H1 (cell line): ENCODE results near the gene WFDC8.

Source experiments
- CBX5 ChIP-seq: fragments of 300-800, 300-1000 bp; sonication (generic); IDR thresholded peaks from 2 replicates; pipeline ENCODE4 v1.7.1; 2016; ENCODE audit warnings: antibody characterized with exemption, low read length, low read depth
- POLR2A ChIP-seq, 2 experiments: IDR thresholded peaks; 1 replicate in 1 of 2; 2 replicates in 1 of 2; pipeline ENCODE4 v1.6.1; 2011; ENCODE audit warnings: low read depth in 2 of 2, low read length in 2 of 2, mild to moderate bottlenecking in 2 of 2; ENCODE audit errors: control extremely low read depth in 1 of 2
- TAF1 ChIP-seq: IDR thresholded peaks from 2 replicates; pipeline ENCODE4 v1.6.1; 2011; ENCODE audit warnings: mild to moderate bottlenecking, low read depth, low read length
- TF ChIP-seq, protein P1 (sequence below), 3 experiments: IDR thresholded peaks; 1 replicate in 2 of 3; 2 replicates in 1 of 3; pipeline versions ENCODE4 v1.5.1 to v1.6.1; 2011; ENCODE audit warnings: low read length in 3 of 3, mild to moderate bottlenecking in 3 of 3, inconsistent platforms in 2 of 3, low read depth in 1 of 3, moderate library complexity in 1 of 3; ENCODE audit not compliant: insufficient read depth in 1 of 3; ENCODE audit errors: control extremely low read depth in 1 of 3

DNA sequence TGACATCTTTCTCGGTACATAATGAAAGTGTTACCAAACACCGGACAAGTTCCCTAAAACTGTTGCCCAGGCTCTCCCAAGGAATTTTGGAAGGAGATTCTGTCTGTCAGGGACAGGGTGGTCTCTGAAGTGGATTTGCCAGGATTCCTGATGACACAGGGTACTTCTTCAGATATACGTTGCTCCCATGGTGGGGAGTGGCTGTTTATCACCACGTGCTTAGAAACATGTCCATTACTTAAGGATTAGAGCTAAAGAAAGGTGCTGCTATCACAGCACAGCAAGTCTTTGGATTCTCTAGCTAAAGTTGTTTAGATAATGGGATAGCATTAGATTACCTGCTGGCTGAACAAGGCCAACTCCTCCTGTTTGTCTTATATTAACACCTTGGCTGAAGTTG, 70.0 kb downstream of the WFDC8 start:
- no peak for TF ChIP-seq POLR2A (IDR thresholded peaks at IDR 0.05; ENCODE audit: control extremely low read depth in 1 of 2, low read depth in 2 of 2, low read length in 2 of 2)
- TF ChIP-seq TAF1 = no peak
- TF ChIP-seq, protein P1, sequence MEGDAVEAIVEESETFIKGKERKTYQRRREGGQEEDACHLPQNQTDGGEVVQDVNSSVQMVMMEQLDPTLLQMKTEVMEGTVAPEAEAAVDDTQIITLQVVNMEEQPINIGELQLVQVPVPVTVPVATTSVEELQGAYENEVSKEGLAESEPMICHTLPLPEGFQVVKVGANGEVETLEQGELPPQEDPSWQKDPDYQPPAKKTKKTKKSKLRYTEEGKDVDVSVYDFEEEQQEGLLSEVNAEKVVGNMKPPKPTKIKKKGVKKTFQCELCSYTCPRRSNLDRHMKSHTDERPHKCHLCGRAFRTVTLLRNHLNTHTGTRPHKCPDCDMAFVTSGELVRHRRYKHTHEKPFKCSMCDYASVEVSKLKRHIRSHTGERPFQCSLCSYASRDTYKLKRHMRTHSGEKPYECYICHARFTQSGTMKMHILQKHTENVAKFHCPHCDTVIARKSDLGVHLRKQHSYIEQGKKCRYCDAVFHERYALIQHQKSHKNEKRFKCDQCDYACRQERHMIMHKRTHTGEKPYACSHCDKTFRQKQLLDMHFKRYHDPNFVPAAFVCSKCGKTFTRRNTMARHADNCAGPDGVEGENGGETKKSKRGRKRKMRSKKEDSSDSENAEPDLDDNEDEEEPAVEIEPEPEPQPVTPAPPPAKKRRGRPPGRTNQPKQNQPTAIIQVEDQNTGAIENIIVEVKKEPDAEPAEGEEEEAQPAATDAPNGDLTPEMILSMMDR (IDR thresholded peaks at IDR 0.05; ENCODE audit: control extremely low read depth in 1 of 3, insufficient read depth in 1 of 3, low read depth in 1 of 3, low read length in 3 of 3) = no peak
- no peak for TF ChIP-seq CBX5
